Neural progenitor cell (in vitro differentiated cells): ENCODE measurements around the gene AGAP5. TPM values are rescaled to one million over a fixed set of nuclear protein-coding genes. Genes with fewer than 3 reads are reported as not detected.

Source experiments
- DNase-seq: peaks from one replicate; pipeline ENCODE4 v3.0.0-alpha.2; 2016; ENCODE audit warnings: low spot score
- H2AFZ ChIP-seq: fragments of 200-600 bp; sonication (generic); replicated peaks from 2 replicates; pipeline ENCODE4 v1.6.1; 2016; ENCODE audit warnings: antibody characterized with exemption
- H3F3A ChIP-seq: fragments of 200-600 bp; sonication (generic); 2 replicates; pipeline ENCODE4 v1.6.1; 2016; ENCODE audit warnings: antibody characterized with exemption, low read depth
- H3K27ac ChIP-seq: fragments of 200-600 bp; sonication (generic); 2 replicates; pipeline ENCODE4 v1.5.1; 2016; ENCODE audit warnings: mild to moderate bottlenecking
- H3K27me3 ChIP-seq: fragments of 200-600 bp; sonication (generic); 2 replicates; pipeline ENCODE4 v1.6.1; 2016; ENCODE audit warnings: mild to moderate bottlenecking, moderate library complexity
- H3K36me3 ChIP-seq: fragments of 200-600 bp; sonication (generic); 2 replicates; pipeline ENCODE4 v1.5.1; 2016
- H3K4me1 ChIP-seq: fragments of 200-600 bp; sonication (generic); 2 replicates; pipeline ENCODE4 v1.6.1; 2016; ENCODE audit warnings: mixed run types
- H3K4me2 ChIP-seq: fragments of 200-600 bp; sonication (generic); 2 replicates; pipeline ENCODE4 v1.6.1; 2016
- H3K4me3 ChIP-seq: fragments of 200-600 bp; sonication (generic); 2 replicates; pipeline ENCODE4 v1.5.1; 2016
- H3K79me2 ChIP-seq: fragments of 200-600 bp; sonication (generic); 2 replicates; pipeline ENCODE4 v1.6.1; 2016; ENCODE audit warnings: low read depth
- H3K9ac ChIP-seq: fragments of 200-600 bp; sonication (generic); 2 replicates; pipeline ENCODE4 v1.6.1; 2016
- H3K9me3 ChIP-seq: fragments of 200-600 bp; sonication (generic); 2 replicates; pipeline ENCODE4 v1.5.1; 2016; ENCODE audit warnings: low read depth
- H4K20me1 ChIP-seq: fragments of 200-600 bp; sonication (generic); 2 replicates; pipeline ENCODE4 v1.6.1; 2016; ENCODE audit warnings: low read depth
- H3K27ac Mint-ChIP-seq: 3 replicates; pipeline ENCODE4 v1.8.0; 2021; ENCODE audit warnings: mixed read lengths
- H3K27me3 Mint-ChIP-seq: 2 replicates; pipeline ENCODE4 v1.8.0; 2022; ENCODE audit warnings: low read depth, mild to moderate bottlenecking, inconsistent platforms, moderate library complexity, mixed read lengths; ENCODE audit not compliant: insufficient read depth
- H3K36me3 Mint-ChIP-seq: 3 replicates; pipeline ENCODE4 v1.8.0; 2021; ENCODE audit warnings: mixed read lengths
- H3K4me1 Mint-ChIP-seq: 3 replicates; pipeline ENCODE4 v1.8.0; 2021; ENCODE audit warnings: mixed read lengths
- H3K4me3 Mint-ChIP-seq: 3 replicates; pipeline ENCODE4 v1.8.0; 2021; ENCODE audit warnings: mild to moderate bottlenecking, moderate library complexity, mixed read lengths
- H3K9me3 Mint-ChIP-seq: 3 replicates; pipeline ENCODE4 v1.8.0; 2020; ENCODE audit warnings: mixed read lengths
- CTCF ChIP-seq: fragments of 200-600 bp; sonication (generic); IDR thresholded peaks from 2 replicates; pipeline ENCODE4 v1.5.1; 2017; ENCODE audit warnings: antibody characterized with exemption, mild to moderate bottlenecking
- EZH2 ChIP-seq: fragments of 200-600 bp; sonication (generic); IDR thresholded peaks from 2 replicates; pipeline ENCODE4 v1.6.1; 2017; ENCODE audit warnings: antibody characterized with exemption, mild to moderate bottlenecking, moderate library complexity
- EZH2phosphoT487 ChIP-seq: fragments of 200-600 bp; sonication (generic); IDR thresholded peaks from 2 replicates; pipeline ENCODE4 v1.6.1; 2017; ENCODE audit warnings: antibody characterized with exemption
- total RNA-seq: library from RNA; depleted of rRNA; stranded (reverse); fragments of >200 nt; gene quantifications from 2 replicates; pipeline ENCODE4 v1.2.3, GENCODE V29; 2015; ENCODE audit warnings: low replicate concordance

The AGAP5 gene
- total RNA-seq, 1 donor from 2014 or later: 9.4 TPM

DNA sequence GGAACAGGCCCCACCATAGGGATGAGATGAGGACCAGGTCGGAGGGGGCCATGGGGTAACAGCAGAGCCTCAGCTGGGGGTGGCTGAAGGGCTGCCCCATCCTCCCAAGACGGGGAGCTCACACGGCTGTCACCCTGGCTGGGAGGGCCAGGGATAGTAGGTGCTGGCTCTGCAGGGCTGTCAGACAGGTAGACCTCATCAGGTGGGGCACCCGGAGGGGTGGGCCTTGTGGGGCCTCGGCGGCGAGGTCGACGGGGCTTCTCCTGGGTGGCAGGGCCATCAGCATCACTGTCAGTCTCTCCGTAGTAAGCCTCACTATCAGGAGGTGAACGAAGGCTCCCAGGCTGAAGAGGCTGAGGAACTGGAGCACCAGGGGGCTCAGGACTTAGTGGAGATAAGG, 44.7 kb downstream of the AGAP5 start:
- Mint-ChIP-seq H3K4me3 (no peak overlapping the region), H3K9me3 (no peaks in the 10 kb centered on the region), H3K36me3 (peaks cover 4% of the 10 kb centered on the region), H3K27me3 (peaks cover 5% of the 10 kb centered on the region), H3K4me1 (peaks cover 9% of the 10 kb centered on the region), H3K27ac (no peak overlapping the region)
- H3K4me3 ChIP-seq: no peak overlapping the region
- no peak overlapping the region for H3K9ac ChIP-seq
- H4K20me1 ChIP-seq: no peaks in the 10 kb centered on the region
- H3K4me2 ChIP-seq: no peak overlapping the region
- H3K4me1 ChIP-seq: peaks cover 5% of the 10 kb centered on the region
- no peaks in the 10 kb centered on the region for H3F3A ChIP-seq
- DNase-seq: no peak
- no peaks in the 10 kb centered on the region for H3K27me3 ChIP-seq
- TF ChIP-seq CTCF: no peak
- no peak for TF ChIP-seq EZH2
- no peaks in the 10 kb centered on the region for H3K36me3 ChIP-seq
- H3K79me2 ChIP-seq: no peaks in the 10 kb centered on the region
- H2AFZ ChIP-seq: no peak overlapping the region
- no peak overlapping the region for H3K27ac ChIP-seq
- no peaks in the 10 kb centered on the region for H3K9me3 ChIP-seq

DNA sequence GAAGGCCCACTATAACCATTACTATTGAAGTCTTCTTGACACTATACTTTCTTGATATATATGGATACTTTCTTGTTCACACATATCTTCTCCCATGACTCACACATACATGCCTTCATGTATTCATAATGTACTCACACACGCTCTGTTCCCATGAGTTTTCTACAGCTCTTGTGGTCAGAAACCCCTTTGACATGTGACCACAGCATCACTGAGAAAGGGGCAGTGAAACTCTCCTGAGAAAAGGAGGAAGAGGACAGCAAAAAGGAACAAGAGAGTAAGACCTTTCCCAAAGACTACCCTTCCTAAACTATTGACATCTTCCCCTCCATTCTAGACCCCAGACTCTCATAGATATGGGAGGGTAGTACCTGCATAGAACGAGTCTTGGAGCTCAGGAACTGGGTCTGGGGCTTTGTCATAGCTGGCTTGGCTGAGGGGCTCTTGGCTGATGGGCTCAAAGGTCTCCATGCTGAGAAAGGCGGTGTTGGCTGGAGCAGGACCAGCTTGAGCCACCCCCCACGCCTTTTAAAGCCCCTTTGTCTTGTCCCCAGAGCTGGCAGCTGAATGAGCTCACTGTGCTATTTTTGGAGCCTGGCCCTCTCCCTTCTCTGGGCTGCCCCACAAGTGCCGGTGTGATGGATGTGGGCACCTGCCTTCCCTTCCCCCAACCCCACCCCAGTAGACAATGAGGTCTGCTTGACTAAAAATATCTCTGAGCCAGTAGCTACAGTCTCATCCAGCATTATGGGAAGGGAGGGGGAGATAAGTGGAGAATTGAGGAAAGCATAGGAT, 47.2 kb downstream of the AGAP5 start:
- TF ChIP-seq EZH2 (no peak), EZH2phosphoT487 (no peak), CTCF (no peak)
- Histone ChIP-seq H4K20me1 (no peaks in the 10 kb centered on the region), H3K9ac (no peak overlapping the region), H3K4me3 (no peak overlapping the region), H3K36me3 (no peaks in the 10 kb centered on the region), H3K4me2 (peak overlapping the region; percentile 21), H3K27me3 (no peaks in the 10 kb centered on the region), H2AFZ (peak overlapping the region; percentile 0), H3K4me1 (peaks cover 5% of the 10 kb centered on the region), H3K79me2 (no peaks in the 10 kb centered on the region), H3K27ac (no peak overlapping the region), H3F3A (no peaks in the 10 kb centered on the region), H3K9me3 (no peaks in the 10 kb centered on the region)
- H3K27me3 Mint-ChIP-seq: peaks cover 3% of the 10 kb centered on the region
- DNase-seq: no peak
- H3K9me3 Mint-ChIP-seq: no peaks in the 10 kb centered on the region
- H3K4me3 Mint-ChIP-seq: no peak overlapping the region
- H3K36me3 Mint-ChIP-seq: peaks cover 4% of the 10 kb centered on the region
- peaks cover 19% of the 10 kb centered on the region for H3K4me1 Mint-ChIP-seq
- H3K27ac Mint-ChIP-seq: no peak overlapping the region

- Mint-ChIP-seq H3K27me3 (peaks cover 3% of the 10 kb centered on the region), H3K27ac (no peak overlapping the region), H3K9me3 (no peaks in the 10 kb centered on the region), H3K4me1 (peaks cover 19% of the 10 kb centered on the region), H3K36me3 (peaks cover 4% of the 10 kb centered on the region), H3K4me3 (no peak overlapping the region)
- Histone ChIP-seq H3K36me3 (no peaks in the 10 kb centered on the region), H2AFZ (no peak overlapping the region), H3K9me3 (no peaks in the 10 kb centered on the region), H4K20me1 (no peaks in the 10 kb centered on the region), H3F3A (no peaks in the 10 kb centered on the region), H3K79me2 (no peaks in the 10 kb centered on the region), H3K9ac (no peak overlapping the region), H3K27me3 (no peaks in the 10 kb centered on the region), H3K27ac (no peak overlapping the region), H3K4me1 (peaks cover 5% of the 10 kb centered on the region), H3K4me2 (no peak overlapping the region), H3K4me3 (no peak overlapping the region)
- no peak for TF ChIP-seq EZH2phosphoT487
- no peak for TF ChIP-seq CTCF
- TF ChIP-seq EZH2: no peak
- no peak for DNase-seq
These were observed 47.9 kb downstream of the AGAP5 start for GRCh38 chr10:73649876-73650536.
